HUES64 (cell line): Measurements from ENCODE around the gene PARN.
"Not testable (repeated sequence)": the region's sequence is repeated elsewhere in the genome, so short reads cannot be mapped to it uniquely, and the experiment has no call there.

Experiments
- H3K27ac ChIP-seq: 2 replicates; pipeline ENCODE4 v1.7.0; 2013; ENCODE audit warnings: low read depth, low read length, inconsistent platforms
- H3K27me3 ChIP-seq: 2 replicates; pipeline ENCODE4 v1.6.1; 2013; ENCODE audit warnings: mild to moderate bottlenecking, low read length; ENCODE audit not compliant: insufficient read depth
- H3K36me3 ChIP-seq: 2 replicates; pipeline ENCODE4 v1.6.1; 2013; ENCODE audit warnings: mild to moderate bottlenecking, low read length; ENCODE audit not compliant: insufficient read depth
- H3K4me1 ChIP-seq: 2 replicates; pipeline ENCODE4 v1.6.1; 2013; ENCODE audit warnings: mild to moderate bottlenecking, low read length, moderate library complexity; ENCODE audit not compliant: insufficient read depth
- H3K4me3 ChIP-seq: 2 replicates; pipeline ENCODE4 v1.5.1; 2013; ENCODE audit warnings: mild to moderate bottlenecking, low read length, moderate library complexity
- H3K9ac ChIP-seq: 2 replicates; pipeline ENCODE4 v1.6.1; 2013; ENCODE audit warnings: mild to moderate bottlenecking, low read depth, low read length
- H3K9me3 ChIP-seq: 2 replicates; pipeline ENCODE4 v1.6.1; 2013; ENCODE audit warnings: low read depth, low read length; ENCODE audit not compliant: insufficient read depth
- WGBS: fragments of 150-250, 120-280 bp; methylation state at CpG from one replicate; pipeline ENCODE4 v1.1.7; 2013; ENCODE audit warnings: missing lambda C conversion rate; 5-methylcytosine and 5-hydroxymethylcytosine counted together

The PARN gene

DNA sequence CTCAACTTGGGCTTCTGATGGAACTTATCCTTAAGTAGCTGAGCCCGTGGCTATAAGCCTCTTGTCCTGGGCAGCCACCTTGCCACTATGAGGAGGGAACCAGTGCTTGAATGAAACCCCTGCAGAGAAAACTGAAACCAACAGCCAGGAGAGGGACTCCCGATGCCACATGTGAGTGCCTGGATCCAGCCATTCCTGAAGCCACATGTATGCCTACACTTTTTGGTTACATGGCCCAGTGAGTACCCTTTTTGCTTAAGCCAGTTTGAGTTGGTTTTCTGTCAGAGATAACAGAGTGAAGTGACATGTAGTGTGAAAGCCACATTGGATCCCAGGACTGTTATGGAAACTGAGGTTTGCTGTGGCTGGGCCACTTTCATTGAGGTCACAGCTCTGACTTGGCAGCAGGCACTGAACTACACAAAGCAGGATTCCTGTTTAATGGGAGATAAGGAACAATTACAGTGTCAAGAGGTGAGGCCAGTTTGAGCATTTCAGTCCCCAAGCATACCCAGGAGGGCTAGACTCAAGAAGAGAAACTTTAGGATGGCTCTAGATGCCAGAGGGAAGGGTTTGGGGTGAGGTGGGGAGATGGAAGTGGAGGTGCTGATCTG lies 222.2 kb downstream of the PARN start:
- no peak overlapping the region for H3K4me3 ChIP-seq
- H3K9me3 ChIP-seq: no peaks in the 10 kb centered on the region
- H3K9ac ChIP-seq: no peak overlapping the region
- no peaks in the 10 kb centered on the region for H3K36me3 ChIP-seq
- no peak overlapping the region for H3K27ac ChIP-seq
- no peaks in the 10 kb centered on the region for H3K4me1 ChIP-seq
- no peaks in the 10 kb centered on the region for H3K27me3 ChIP-seq
- 92% methylated on average over 2 of the region's 2 CpGs for WGBS

DNA sequence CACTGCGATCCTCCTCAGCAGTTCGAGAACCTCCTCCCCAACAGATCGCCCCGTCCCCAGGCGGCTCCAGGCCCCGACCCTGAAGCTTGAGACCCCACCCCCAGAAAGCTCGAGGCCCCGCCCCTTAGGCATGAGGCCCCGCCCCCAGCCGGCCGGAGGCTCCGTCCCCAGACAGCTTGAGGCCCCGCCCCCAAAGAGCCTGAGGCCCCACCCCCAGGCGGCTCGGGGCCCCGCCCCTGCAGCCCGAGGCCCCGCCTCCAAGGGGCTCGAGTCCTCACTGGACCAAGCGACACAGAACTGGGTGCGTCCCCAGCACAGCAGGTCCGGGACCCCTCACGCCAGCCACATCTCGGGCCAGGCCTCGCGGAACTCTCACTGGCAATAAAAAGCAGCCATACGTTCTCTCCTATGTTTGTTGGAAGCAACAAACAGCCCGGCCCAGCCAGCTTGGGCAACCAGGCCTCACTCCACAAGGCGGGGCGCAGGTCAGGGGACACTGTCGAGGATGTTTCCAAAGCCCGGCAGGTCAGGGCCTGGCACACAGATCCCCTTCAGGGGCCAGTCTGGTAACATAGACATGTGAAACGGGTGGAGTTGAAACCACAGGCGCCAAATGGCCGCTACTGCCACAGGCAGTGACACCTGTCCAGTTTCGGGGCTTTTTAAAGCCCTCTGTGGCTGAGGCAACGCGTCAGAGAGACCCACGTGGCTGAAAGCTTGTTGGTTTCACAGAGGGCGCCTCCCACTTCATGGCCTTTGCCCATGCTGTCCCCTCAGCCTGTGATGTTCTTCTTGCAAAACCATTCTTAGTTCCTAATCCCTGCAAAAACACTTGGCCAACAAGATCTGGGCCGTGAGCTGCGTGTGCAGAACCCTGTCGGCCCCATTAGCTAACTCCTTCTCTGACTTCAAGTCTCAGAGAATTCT lies 224.2 kb downstream of the PARN start:
- H3K9ac ChIP-seq: no peak overlapping the region
- H3K4me3 ChIP-seq: no peak overlapping the region
- H3K27ac ChIP-seq: no peak overlapping the region
- no peaks in the 10 kb centered on the region for H3K36me3 ChIP-seq
- no peaks in the 10 kb centered on the region for H3K4me1 ChIP-seq
- H3K27me3 ChIP-seq: no peaks in the 10 kb centered on the region
- no peaks in the 10 kb centered on the region for H3K9me3 ChIP-seq
- WGBS: 81% methylated on average over 43 of the region's 43 CpGs

DNA sequence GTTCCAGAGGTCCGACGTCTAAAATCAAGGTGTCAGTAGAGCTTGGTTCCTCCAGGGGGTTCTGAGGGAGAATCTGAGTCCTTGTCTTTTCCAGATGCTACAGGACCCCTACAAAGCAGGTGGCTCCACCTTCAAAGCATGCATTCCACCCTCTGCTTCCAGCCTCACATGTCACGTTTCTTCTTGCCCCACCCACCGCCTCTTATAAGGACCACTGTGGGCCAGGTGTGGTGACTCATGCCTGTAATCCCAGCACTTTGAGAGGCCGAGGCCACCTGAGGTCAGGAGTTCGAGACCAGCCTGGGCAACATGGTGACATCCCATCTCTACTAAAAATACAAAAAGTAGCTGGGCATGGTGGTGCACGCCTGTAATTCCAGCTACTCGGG lies 227.1 kb downstream of the PARN start:
- not testable (repeated sequence) for H3K9me3 ChIP-seq, H3K9ac ChIP-seq, H3K4me1 ChIP-seq, H3K36me3 ChIP-seq, H3K27ac ChIP-seq, H3K4me3 ChIP-seq, H3K27me3 ChIP-seq
- 86% methylated on average over 8 of the region's 8 CpGs for WGBS

DNA sequence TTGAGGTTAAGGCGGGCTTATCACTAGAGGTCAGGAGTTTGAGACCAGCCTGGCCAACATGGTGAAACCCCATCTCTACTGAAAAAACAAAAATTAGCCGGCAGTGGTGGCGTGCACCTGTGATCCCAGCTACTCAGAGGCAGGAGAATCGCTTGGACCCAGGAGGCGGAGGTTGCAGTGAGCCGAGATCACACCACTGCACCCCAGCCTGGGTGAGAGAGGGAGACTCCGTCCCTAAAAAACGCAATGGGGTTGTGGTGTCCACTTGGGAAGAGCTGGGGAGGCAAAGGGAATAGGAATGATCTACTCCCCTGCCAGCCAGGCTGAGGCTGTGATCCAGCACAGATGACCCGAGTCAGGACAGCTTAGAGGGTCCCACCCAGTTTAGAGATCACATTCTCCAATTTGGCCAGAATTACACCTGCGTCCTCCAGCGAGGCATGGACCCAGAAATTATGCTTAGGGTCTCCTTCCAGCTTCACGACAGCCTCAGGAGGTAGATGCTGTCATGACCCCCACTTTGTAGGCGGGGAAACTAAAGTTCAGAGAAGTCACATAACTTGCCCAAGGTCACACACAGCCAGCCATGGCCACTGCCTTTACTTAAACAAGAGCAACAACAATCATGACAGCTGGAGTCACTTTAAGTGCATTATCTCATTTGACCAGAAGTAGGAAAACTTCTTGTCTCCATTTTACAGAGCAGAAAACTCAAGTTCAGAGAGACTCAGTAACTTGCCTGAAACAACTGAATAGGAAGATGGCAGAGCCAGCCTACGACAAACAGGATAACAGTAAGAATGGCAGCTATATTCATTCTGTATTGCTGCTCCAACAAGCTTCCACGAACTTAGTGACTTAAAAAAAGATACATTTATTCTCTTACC lies 227.7 kb downstream of the PARN start:
- H3K9ac ChIP-seq, H3K36me3 ChIP-seq, H3K27ac ChIP-seq, H3K4me3 ChIP-seq, H3K4me1 ChIP-seq, H3K9me3 ChIP-seq, H3K27me3 ChIP-seq: not testable (repeated sequence)
- 91% methylated on average over 15 of the region's 15 CpGs for WGBS

DNA sequence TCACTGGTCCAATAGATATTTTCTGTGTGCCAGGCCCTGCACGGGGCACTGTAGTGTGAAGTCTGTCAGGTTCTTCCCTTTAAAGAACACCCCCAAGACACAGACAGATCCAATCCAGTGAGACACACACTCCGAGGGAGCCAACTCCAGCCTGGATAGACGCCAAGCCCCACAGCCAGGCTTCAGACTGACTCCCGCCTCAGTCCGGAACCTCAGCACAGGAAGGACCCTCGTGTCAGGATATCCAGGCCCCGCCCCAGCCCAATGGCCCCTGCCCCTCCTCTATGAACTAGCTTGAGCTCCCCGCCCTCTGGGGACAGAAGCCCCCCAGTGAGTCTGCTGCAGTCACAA lies 228.4 kb downstream of the PARN start:
- H3K27me3 ChIP-seq, H3K27ac ChIP-seq, H3K9me3 ChIP-seq, H3K36me3 ChIP-seq, H3K9ac ChIP-seq, H3K4me1 ChIP-seq, H3K4me3 ChIP-seq: not testable (repeated sequence)
- WGBS: 86% methylated on average over 7 of the region's 8 CpGs

DNA sequence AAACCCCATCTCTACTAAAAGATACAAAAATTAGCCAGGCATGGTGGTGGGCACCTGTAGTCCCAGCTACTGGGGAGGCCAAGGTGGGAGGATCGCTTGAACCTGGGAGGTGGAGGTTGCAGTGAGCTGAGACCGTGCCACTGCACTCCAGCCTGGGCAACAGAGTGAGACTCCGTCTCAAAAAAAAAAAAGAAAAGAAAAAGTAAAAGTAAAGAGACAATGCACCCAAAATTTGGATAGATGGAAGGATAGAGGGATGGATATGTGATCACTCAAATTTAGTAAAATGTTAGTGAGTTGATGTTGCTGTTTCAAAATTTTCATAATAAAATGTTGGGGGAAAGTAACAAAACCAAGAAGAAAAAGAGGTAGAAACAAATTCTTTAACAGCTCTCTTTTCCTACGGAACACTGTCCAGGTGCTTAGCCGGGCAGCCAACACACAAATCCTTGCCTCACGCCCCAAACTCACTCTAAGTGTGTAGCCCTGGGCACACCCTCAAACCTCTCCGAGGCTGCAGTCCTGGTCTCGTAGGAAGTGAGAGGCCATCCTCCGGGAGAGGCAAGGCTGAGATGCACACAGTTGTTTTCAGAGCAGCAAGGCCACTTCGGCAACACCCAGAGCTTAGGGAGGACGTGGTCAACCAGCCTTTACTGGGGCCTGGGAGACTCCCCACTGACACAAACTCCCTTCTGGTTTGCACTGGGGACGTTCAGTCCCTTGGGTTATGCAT lies 228.9 kb downstream of the PARN start:
- 87% methylated on average over 12 of the region's 12 CpGs for WGBS
- H3K9ac ChIP-seq, H3K36me3 ChIP-seq, H3K27ac ChIP-seq, H3K9me3 ChIP-seq, H3K4me1 ChIP-seq, H3K4me3 ChIP-seq, H3K27me3 ChIP-seq: not testable (repeated sequence)

DNA sequence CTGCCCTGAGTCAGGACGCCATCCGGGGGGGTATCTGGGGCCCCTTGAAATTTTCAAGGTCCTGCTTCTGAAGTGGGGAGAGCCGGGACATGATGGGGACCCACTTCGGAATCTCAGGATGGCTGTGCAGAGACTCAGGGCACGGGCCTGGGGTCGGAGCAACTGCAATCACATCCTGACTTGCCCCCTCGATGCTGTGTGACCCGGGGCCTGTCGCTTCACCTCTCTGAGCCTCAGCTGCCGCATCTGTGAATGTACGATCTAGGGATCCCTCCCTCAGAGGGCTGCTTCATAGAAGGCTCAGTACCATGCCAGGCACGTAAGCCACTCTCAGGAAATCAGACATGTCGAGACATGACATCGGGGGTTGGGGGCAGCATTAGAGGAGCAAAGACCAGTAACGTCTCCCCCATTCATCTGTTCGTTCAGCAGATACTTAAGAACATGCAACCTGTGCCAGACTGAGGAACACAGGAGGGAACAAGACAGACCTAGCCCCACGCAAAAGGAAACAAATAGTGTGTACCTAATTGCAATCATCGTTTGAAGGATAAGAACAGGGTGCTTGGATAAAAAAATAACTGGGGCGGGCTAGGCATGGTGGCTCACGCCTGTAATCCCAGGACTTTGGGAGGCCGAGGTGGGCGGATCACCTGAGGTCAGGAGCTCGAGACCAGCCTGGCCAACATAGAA lies 229.6 kb downstream of the PARN start:
- 92% methylated on average over 20 of the region's 23 CpGs for WGBS
- peak overlapping the region; percentile 41; the same call in 1 of the 2 replicates for H3K9ac ChIP-seq
- H3K4me3 ChIP-seq: no peak overlapping the region

DNA sequence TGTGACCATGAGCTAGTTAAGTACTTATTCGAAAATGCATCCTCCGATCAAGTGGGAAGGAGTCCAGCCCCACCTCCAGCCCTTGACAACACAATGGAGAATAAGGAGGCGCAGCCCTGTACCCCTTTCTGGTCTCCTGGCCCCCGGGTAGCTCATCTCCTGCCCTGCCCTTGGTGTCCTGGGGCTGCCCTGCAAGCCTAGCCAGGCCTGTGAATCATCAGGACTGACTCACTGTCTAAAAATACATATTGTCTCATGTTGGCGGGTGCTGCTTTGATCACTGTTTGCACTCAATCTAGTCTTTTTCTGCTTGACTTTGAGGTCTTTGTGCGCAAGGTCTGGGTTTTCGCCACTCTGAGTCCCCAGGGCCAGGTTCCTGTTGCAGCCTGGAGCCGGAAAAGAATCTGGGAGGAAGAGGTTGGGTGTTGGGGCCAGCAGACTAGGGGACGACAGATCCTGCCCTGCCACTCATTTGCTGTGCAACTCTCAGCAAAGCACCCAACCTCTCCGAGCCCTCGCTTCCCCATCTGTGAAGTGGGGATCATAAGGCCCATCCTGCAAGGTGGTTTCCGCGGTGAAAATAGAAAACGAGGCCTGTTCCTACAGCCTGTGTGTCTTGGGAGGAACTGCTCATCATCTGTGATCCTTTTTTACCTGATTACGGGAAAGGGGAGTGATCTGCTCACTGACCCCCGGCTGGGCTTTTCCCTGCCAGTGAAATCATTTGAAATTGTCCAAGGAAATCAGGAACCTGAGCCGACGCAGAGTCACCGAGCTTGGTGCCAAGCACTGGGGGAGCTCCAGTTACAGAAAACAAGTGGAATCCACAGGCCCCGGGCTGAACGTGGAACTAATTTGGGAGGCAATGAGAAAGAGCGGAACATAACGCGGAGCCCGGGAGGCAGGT lies 230.4 kb downstream of the PARN start:
- H3K4me1 ChIP-seq: peaks cover 5% of the 10 kb centered on the region; the same call in 1 of the 2 replicates
- no peaks in the 10 kb centered on the region for H3K9me3 ChIP-seq
- H3K4me3 ChIP-seq: no peak overlapping the region
- WGBS: 83% methylated on average over 25 of the region's 25 CpGs
- H3K27me3 ChIP-seq: no peaks in the 10 kb centered on the region
- H3K36me3 ChIP-seq: no peaks in the 10 kb centered on the region
- no peak overlapping the region for H3K27ac ChIP-seq
- peak overlapping the region; percentile 41; the same call in 1 of the 2 replicates for H3K9ac ChIP-seq

More for the DNA sequence above, 229.6 kb downstream of the PARN start:
- Histone ChIP-seq H3K36me3 (no peaks in the 10 kb centered on the region), H3K4me1 (peaks cover 5% of the 10 kb centered on the region; the same call in 1 of the 2 replicates), H3K9me3 (no peaks in the 10 kb centered on the region), H3K27ac (no peak overlapping the region), H3K27me3 (no peaks in the 10 kb centered on the region)

DNA sequence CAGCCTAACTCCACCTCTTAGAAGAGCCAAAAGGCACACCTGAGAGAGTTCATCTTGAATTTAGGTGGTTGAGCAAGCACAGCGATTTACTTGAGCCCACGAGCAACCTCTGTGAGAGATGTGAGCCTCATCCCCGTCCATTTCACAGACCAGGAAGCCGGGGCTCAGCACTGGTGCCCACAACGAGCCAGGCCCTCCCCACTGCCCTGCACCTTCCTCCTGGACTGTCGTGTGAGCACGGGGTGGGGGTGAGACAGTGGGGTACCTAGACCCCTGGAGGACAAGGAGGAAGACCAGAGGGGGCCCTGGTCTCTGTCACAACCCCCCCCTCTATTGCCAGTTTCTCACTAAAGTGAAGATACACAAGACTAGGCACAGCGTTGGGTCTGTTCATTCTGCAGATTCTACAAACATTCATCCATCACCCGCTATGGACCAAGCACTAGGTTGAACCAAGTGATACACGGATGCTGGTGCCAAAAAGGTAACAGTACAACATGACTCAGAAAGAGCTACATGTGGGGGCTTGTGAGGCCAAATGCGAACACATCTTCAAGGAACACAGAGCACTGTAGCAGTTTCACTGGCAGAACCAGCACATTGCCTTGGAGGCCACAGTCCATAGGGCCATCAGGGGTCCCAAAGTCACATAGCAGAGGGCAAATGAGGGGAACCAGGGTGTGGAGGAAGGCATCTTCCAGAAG lies 231.9 kb downstream of the PARN start:
- no peak overlapping the region for H3K4me3 ChIP-seq
- H3K27ac ChIP-seq: no peak overlapping the region
- H3K27me3 ChIP-seq: no peaks in the 10 kb centered on the region
- H3K9me3 ChIP-seq: no peaks in the 10 kb centered on the region
- H3K9ac ChIP-seq: no peak overlapping the region
- no peaks in the 10 kb centered on the region for H3K36me3 ChIP-seq
- 85% methylated on average over 11 of the region's 11 CpGs for WGBS
- H3K4me1 ChIP-seq: peaks cover 5% of the 10 kb centered on the region; the same call in 1 of the 2 replicates
